Ovary (tissue), 3 donors: ENCODE data around the gene IGF2BP3.

Experiments
- CTCF ChIP-seq, 3 donors: fragments of 450-650 bp in 2 of 3; fragments of 200-600 bp in 1 of 3; IDR thresholded peaks; one replicate each; pipeline versions ENCODE4 v1.5.1 to v1.8.0; 2016 to 2022; ENCODE audit warnings: antibody characterized with exemption in 3 of 3, mild to moderate bottlenecking in 1 of 3
- EP300 ChIP-seq: sonication (generic); formaldehyde crosslinking; IDR thresholded peaks from one replicate; pipeline ENCODE4 v1.6.1; 2017; ENCODE audit warnings: antibody characterized with exemption
- donor health status: DM: no; HTN: no; CAD: no.

- TF ChIP-seq CTCF (IDR thresholded peaks at IDR 0.05) (no peak), EP300 (no peak)
Observed at GRCh38 chr7:23294549-23295400, 175.5 kb downstream of the IGF2BP3 start.
